ENCODE data around the gene BPI.

DNA sequence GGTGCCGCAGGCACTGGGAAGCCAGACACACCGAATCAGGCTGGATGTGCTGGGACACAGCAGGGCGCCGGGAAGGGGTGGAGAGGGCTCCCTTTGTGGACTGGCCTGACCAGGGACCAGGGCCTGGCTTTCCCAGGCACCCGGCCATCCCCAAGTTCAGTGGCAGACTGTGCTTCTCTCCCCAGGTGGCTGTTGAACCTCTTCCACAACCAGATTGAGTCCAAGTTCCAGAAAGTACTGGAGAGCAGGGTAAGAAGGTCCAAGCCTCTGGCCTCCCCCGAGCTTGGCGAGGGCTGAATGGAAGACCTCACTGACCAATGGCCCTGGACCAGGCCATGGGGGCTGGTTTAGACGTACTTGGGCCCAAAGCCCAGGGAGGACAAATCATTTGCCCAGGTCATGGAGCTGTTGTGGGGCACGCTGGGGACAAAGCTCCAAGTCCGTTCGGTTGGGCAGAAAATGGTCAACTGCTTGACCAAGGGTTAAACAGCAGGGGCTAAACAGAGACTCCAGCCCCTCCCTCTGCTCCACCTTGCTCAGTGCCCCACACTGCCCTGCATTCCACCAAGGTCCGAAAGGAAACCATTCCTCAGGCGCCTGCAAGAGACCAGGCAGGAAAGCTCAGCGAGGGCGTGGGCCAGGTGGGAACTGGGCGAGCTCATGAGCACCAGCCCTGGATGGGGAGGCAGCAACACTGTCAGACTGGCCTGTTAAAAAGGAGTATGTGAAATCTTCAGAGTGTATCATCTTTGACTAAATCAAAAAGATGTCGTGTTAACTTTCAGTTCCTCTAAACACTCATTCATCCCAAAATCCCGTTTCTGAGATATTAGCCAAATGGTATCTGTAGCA, 51.4 kb downstream of the BPI start:
- TF ChIP-seq, protein P1, sequence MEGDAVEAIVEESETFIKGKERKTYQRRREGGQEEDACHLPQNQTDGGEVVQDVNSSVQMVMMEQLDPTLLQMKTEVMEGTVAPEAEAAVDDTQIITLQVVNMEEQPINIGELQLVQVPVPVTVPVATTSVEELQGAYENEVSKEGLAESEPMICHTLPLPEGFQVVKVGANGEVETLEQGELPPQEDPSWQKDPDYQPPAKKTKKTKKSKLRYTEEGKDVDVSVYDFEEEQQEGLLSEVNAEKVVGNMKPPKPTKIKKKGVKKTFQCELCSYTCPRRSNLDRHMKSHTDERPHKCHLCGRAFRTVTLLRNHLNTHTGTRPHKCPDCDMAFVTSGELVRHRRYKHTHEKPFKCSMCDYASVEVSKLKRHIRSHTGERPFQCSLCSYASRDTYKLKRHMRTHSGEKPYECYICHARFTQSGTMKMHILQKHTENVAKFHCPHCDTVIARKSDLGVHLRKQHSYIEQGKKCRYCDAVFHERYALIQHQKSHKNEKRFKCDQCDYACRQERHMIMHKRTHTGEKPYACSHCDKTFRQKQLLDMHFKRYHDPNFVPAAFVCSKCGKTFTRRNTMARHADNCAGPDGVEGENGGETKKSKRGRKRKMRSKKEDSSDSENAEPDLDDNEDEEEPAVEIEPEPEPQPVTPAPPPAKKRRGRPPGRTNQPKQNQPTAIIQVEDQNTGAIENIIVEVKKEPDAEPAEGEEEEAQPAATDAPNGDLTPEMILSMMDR (IDR thresholded peaks at IDR 0.05; ENCODE audit: insufficient read depth, low read length), result no peak
- TF ChIP-seq, protein P2, sequence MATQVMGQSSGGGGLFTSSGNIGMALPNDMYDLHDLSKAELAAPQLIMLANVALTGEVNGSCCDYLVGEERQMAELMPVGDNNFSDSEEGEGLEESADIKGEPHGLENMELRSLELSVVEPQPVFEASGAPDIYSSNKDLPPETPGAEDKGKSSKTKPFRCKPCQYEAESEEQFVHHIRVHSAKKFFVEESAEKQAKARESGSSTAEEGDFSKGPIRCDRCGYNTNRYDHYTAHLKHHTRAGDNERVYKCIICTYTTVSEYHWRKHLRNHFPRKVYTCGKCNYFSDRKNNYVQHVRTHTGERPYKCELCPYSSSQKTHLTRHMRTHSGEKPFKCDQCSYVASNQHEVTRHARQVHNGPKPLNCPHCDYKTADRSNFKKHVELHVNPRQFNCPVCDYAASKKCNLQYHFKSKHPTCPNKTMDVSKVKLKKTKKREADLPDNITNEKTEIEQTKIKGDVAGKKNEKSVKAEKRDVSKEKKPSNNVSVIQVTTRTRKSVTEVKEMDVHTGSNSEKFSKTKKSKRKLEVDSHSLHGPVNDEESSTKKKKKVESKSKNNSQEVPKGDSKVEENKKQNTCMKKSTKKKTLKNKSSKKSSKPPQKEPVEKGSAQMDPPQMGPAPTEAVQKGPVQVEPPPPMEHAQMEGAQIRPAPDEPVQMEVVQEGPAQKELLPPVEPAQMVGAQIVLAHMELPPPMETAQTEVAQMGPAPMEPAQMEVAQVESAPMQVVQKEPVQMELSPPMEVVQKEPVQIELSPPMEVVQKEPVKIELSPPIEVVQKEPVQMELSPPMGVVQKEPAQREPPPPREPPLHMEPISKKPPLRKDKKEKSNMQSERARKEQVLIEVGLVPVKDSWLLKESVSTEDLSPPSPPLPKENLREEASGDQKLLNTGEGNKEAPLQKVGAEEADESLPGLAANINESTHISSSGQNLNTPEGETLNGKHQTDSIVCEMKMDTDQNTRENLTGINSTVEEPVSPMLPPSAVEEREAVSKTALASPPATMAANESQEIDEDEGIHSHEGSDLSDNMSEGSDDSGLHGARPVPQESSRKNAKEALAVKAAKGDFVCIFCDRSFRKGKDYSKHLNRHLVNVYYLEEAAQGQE (IDR thresholded peaks at IDR 0.05; ENCODE audit: insufficient replicate concordance, low read depth), result no peak
- TF ChIP-seq POLR2AphosphoS5 (IDR thresholded peaks at IDR 0.05; ENCODE audit: low read depth) (no peak), GABPA (IDR thresholded peaks at IDR 0.05; ENCODE audit: low read depth) (no peak)

Measured in HL-60 (cell line).